Endometrium (tissue), 2 donors: Measurements from ENCODE around the gene ROS1.
"Not testable (repeated sequence)": the region's sequence is repeated elsewhere in the genome, so short reads cannot be mapped to it uniquely, and the experiment has no call there.

Experiments
- FAIRE-seq: peaks from 2 replicates; lab custom pipeline; 2012; peaks lifted over from hg19 to GRCh38; lab: Jason Lieb, UNC
- donor health status: control.
- donor health status: control.

The ROS1 gene

GRCh38 chr6:117266257-117267053, 159.3 kb downstream of the ROS1 start:
- FAIRE-seq = no peak

- FAIRE-seq = no peak
Observed at GRCh38 chr6:117265410-117266256, 160.1 kb downstream of the ROS1 start, which contains the start of gene VGLL2. VGLL2 (plus strand) TSS chr6:117265558; CDS start chr6:117265764, 206 bp downstream.

- FAIRE-seq = no peak
Observed at GRCh38 chr6:117264692-117265409, 160.9 kb downstream of the ROS1 start.

GRCh38 chr6:117264369-117264691, 161.4 kb downstream of the ROS1 start:
- no peak for FAIRE-seq

GRCh38 chr6:117263353-117263927, 162.3 kb downstream of the ROS1 start:
- no peak for FAIRE-seq

GRCh38 chr6:117262799-117263198, 162.9 kb downstream of the ROS1 start:
- no peak for FAIRE-seq

- FAIRE-seq = no peak
Observed at GRCh38 chr6:117253785-117254184, 172.0 kb downstream of the ROS1 start.

GRCh38 chr6:117244979-117245378, 180.8 kb downstream of the ROS1 start:
- FAIRE-seq = not testable (repeated sequence)

GRCh38 chr6:117244571-117244970, 181.2 kb downstream of the ROS1 start:
- not testable (repeated sequence) for FAIRE-seq
